ENCODE data around the gene ABCE1.
"Not testable (repeated sequence)": the region's sequence is repeated elsewhere in the genome, so short reads cannot be mapped to it uniquely, and the experiment has no call there.

ABCE1 gene

DNA sequence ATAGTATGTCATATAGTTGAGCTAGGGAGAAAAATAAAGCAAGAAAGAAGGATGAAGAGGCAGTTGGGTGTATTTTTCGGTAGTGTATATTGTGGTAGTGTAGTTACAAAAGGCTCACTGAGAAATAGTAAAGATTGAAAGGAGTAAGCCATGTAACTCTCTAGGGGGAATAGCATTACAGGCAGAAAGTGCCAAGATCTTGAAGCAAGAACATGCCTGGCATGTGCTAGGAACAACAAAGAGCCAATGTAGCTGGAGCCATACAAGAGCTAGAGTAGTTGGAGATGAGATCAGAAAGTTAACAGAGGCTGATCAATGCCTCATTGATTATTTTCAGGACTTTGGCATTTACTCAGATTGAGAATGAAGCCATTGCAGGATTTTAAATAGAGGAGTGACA lies 3.0 kb downstream of the ABCE1 start:
- in situ Hi-C loops (cut with HindIII; ENCODE audit: low sequenced_read_pairs) = no loop called here

DNA sequence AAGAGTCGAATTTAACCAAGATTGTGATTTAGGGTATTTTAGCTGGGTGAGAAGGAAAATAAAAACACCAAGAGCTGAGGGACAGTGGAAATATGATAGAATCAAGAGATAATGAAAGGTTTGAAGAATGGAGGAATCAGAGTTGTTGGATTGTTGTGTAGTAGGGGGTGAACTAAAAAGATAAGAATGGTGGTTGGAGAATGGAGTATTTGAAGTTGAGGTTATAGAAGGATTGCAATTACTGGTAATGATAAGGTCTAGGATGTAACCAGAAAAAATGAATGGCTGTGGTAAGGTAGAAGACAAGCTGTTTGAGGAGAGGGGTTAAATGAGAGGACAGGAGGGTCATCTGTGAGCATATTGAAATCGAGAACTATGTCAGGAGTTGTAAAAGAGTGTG lies 4.5 kb downstream of the ABCE1 start:
- in situ Hi-C loops (cut with HindIII; ENCODE audit: low sequenced_read_pairs) = no loop called here

DNA sequence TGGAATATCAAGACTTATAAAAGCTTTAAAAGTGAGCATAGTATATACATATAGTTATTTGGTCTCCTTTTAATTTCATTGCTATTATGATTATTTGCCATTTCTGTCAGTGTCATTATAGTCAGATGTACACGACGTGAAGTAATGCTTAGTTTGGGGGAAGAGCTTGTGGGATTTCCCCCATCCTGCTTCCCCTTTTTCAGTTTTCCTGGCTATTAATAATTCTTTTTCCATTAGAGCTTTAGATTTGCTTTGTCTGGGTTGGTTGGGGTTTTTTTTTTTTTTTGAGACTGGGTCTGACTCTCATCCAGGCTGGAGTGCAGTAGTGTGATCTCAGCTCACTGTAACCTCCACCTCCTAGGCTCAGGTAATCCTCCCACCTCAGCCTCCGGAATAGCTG lies 5.4 kb downstream of the ABCE1 start:
- in situ Hi-C loops (cut with HindIII; ENCODE audit: low sequenced_read_pairs) = no loop called here

DNA sequence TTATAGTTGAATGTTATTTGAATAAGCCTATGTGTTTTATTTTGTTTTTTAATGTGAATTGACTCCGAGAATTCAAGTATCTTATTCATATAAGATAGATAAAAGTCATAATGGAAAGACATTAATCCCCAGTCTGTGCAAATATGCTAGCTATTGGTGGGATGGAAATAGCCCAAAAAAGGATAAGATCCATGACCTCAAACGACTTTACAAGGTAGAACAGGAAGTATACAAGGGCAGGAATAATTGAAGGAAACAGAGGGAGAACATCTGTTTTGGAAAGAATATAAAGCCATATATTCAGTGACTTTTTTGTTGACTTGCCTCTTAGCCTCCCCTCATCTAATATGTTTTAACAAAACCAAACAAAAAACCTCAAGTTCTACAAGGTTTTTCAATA lies 9.0 kb downstream of the ABCE1 start:
- in situ Hi-C loops (cut with HindIII; ENCODE audit: low sequenced_read_pairs) = no loop called here

DNA sequence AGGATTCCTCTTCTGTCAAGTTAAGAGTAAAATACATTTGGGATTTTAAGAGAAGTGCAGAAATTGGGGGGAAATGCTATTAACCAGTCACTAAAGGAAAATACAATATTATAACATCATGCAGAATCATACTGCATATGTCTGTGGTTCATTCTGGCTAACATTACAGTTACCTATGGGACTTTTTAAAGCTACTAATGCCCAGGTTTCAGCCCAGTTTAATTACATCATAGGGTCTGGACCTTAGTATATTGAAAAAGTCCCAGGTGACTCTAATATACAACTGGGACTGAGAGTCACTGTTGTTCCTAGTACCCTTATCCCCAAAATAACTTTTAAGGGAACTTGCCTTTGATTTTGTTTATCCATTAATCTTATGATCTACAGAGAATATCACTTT lies 10.0 kb downstream of the ABCE1 start:
- in situ Hi-C loops (cut with HindIII; ENCODE audit: low sequenced_read_pairs) = no loop called here

DNA sequence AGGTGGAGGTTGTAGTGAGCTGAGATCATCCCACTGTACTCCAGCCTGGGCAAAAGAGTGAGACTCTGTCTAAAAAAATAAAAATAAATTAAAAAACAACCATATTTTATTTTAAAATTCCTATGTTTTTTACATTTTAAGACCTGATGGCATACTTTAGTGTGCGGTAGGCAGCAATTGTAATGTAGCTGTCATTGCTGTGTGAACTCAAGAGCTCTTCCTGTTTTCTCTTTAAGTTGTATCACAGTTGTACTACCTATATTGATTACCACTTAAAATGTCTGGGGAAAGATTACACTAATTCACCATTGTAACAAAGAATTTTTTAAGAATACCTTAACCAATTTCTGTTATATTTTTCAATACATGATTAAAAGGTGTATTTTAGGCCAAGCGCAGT lies 27.3 kb downstream of the ABCE1 start:
- in situ Hi-C loops (cut with HindIII; ENCODE audit: low sequenced_read_pairs) = no loop called here

DNA sequence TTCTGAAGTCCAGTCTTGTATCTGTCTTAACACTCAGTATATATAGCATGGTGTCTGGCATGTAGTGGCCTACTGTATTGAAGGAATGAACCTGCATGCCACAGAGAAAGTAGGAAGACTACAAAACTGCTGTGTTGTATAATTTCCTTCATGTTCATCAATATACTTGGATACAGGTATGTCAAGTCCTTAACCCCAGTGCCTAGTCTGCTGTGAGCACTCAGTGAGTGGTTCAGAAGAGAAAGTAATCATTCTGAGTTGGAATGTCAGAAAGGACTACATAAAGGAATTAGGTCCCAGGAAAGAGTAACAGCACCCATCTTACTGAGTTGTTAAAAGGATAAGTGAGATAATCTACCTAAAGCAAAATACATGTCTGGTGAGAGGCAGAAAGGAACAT lies 32.0 kb downstream of the ABCE1 start:
- in situ Hi-C loops (cut with HindIII; ENCODE audit: low sequenced_read_pairs) = no loop called here

DNA sequence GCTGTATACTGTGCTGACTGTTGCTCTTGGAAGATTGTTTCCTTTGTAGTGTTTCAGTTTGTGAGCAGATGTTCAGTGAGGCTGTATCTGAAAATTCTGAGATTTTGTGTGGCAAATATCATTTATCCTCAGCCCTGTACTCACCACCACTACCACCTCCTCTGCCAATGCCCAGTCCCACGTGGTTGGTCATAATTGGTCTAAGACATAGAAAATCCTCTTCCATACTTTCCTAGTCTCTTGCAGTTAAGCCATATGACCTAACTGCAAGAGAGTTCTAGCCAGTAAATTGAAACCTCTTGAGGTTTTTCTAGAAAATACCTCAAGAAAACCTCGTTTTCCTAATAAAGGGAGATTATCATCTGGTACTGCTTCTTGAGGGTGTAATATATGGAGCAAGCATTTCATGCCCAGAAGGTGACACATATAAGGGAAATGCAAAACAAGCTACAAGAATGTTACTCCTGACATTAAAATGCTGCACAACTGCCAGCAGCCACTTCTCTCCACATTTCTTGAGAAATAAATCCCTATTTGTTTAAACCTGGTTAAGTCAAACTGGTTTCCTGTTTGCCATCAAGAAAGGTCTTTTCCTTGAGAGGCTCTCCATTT lies 32.8 kb downstream of the ABCE1 start:
- in situ Hi-C loops (cut with HindIII; ENCODE audit: low sequenced_read_pairs) = no loop called here

DNA sequence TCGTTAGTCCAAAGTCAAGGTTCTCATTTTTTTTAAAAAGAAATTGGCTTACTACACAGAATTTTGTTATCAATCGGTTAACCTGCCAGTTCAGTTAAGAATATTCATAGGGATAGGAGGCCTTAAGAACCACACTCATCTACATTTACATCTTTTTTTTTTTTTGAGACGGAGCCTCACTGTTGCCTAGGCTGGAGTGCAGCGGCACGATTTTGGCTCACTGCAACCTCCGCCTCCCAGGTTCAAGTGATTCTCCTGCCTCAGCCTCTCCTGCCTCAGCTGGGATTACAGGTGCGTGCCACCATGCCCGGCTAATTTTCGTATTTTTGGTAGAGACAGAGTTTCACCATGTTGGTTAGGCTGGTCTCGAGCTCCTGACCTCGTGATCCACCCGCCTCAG lies 33.7 kb downstream of the ABCE1 start:
- in situ Hi-C loops (cut with HindIII; ENCODE audit: low sequenced_read_pairs) = no loop called here

DNA sequence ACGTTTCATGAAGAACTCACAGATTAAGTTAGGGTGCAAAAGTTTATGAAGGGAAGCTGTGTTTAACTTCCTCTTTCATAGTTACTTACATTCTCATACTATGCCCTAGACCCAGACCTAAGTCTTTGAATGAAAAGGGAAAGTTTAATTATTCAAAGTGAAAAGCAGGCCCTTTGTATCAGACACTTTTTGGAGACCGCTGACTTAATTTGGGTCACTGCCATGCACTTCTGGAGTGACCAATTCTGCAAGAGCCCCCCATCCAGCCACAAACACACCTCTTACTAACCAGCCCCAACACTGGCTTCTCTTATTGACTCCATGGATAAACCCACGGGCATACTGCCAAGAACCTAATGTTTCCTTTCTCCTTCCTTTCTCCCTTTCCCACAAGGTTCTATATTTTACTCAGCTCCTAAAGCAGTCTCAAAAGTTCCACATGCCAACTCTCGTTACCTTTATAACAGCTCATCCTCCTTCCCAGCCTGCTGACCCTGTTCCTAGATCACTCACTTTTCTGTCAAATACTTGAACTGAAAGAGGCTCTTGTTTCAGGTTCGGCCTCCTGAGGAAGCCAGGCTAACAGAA lies 34.5 kb downstream of the ABCE1 start:
- in situ Hi-C loops (cut with HindIII; ENCODE audit: low sequenced_read_pairs) = no loop called here

DNA sequence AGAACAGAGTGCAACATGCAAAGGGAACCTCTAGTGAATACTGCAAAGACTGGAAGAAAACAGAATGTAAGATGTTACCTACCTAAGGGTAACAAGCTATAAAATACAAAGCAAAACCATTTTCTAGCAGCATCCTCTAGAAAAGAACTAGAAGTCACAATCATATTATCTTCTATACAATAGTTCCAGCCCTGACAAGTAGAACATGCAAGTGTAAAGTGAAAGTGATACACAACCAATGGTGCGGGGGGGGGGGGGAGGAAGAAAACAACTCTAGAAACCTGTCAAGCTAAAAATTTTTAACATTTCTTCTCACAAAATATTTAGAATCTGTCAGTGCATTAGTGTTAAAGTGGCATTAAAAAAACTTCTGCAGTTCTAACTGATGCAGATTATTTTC lies 38.1 kb downstream of the ABCE1 start:
- in situ Hi-C loops (cut with HindIII; ENCODE audit: low sequenced_read_pairs) = not testable (repeated sequence)

DNA sequence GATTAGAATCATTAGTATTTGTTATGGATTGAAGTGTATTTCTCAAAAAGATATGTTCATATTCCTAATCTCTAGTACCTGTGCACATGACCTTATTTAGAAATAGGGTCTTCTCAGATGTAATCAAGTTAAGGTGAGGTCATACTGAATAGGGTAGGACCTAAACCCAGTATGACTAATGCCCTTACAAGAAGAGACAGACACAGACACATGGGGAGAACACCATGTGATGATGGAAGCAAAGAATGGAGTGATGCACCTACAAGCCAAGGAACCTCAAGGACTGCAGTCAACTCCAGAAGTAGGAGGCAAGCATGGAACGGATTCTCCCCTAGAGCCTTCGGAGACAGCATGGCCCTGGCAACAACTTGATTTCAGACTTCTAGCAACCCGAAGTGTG lies 50.9 kb downstream of the ABCE1 start:
- in situ Hi-C loops (cut with HindIII; ENCODE audit: low sequenced_read_pairs) = no loop called here

DNA sequence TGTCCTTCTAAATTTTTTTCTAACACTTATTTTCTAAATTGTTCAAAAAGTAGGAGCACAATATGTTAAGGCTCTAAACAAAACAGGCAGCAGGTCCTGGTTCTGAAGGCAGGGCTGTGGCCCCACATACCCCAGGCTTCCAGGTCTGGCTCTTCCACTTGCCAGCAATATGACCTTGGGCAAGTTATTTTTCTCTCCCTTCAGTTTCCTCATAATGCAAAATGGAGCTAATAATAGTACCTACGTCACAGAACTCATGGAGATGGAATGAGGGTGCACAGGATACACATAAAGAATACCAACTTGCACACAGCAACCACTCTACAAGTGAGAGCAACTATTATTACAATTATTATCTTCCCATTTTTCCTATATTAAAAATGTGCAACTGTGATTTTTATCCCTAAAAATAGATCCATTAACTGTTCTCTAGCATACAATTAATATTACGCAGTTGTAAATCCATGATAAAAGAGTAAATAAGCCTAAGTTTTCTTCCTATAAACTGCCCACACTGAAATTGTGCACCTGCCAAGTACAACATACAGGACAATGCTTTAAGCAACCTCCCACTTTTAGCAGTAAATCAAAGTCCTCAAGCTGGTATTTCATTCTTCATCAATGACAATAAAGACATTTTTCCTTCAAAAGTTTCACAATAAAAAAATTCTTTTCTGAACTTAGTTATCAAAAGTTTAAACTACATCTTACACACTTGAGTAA lies 55.2 kb downstream of the ABCE1 start:
- in situ Hi-C loops (cut with HindIII; ENCODE audit: low sequenced_read_pairs) = no loop called here

DNA sequence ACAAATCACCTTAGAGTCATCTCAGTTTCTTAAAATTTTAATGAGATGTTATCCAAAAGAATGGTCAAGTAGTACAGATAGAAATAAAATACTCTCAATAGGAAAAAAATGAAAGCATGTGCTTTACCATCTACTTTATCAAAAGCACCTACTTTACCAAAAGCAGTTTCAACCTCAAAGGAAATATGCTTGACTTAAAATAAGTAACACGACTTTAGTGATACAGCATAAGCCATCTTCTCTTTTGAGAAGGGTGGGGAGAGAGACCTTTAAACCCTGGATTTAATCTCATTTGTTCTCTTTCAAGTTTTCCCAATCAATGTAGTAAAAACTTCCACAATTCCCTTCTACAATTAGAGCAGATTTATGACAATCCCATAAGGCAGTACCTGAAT lies 55.8 kb downstream of the ABCE1 start:
- in situ Hi-C loops (cut with HindIII; ENCODE audit: low sequenced_read_pairs) = no loop called here

DNA sequence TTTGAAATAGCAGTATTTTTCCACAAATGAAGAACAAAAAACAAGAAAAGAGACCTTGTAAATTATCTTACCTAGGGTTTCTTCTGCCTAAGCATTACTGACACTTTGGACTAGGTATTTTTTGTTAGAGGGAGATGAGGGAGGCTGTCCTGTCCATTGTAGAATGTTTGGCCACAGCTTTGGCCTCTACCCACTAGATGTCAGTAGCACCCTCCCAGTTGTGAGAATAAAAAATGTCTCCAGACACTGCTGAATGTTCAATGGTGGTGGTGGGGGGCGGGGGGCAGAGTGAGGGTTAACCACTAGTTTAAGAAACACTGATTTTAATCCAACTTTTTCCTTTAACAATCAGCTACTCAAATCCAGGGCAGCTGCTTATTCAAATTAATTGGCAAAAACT lies 56.5 kb downstream of the ABCE1 start:
- in situ Hi-C loops (cut with HindIII; ENCODE audit: low sequenced_read_pairs) = no loop called here

DNA sequence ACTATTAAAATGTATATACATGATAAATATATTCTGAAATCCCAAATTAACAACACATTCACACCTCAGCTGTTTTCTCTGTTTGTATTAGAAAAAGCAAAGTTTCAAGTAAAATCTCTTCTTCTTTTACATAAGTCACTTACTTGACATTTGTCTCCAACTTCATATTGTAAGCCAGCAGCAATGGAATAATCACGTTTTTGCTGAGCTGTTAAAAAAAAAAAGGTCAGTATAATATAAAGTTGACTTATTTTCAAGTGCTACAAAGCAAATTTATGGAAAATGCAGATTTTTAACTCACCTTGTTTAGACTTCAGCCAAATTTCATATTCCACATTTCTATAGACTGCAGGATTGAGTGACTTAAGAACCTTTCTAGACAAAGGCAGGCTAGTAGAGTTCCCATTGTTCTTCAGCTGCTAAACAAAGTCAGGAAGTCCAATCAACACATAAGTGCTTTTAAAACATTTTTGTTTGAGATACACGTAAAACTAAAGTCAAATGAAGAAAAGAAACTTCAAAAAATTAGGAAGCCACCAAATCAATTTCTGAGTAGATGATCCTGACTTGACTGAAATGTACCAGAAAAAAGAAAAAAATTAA lies 57.3 kb downstream of the ABCE1 start:
- in situ Hi-C loops (cut with HindIII; ENCODE audit: low sequenced_read_pairs) = no loop called here

DNA sequence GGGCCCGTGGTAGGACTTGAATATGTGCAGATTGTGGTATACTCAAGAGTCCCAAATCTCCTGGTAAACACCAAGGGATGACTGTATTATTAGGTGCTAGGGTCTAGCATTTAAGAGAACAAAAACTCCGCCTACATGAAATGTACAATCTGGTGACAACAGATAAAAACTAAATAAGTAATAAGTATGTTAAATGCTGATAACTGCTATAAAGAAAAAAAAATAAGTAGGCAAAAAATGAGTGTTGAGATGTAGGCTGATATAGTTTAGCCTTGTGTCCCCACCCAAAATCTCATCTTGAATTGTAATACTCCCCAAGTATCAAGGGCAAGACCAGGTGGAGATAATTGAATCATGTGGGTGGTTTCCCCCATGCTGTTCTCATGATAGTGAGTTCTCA lies 58.9 kb downstream of the ABCE1 start:
- in situ Hi-C loops (cut with HindIII; ENCODE audit: low sequenced_read_pairs) = no loop called here

DNA sequence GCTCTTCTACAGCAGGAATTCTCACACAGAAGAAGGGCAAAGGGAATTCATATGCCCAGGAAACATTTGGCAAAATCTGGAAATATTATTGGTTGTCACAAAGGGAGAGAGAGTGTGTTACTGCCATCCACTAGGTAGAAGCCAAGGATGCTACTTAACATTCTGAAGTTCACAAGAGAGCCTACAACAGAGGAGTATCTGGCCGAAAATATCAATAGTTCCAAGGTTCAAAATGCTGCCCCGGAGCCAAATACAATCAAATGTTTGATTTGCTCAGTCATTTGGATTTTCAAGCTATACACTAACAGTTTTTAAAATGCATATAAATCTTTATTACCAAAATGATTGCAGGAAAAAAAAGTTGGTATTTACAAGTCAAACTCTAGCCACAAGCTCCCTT lies 63.4 kb downstream of the ABCE1 start:
- in situ Hi-C loops (cut with HindIII; ENCODE audit: low sequenced_read_pairs) = no loop called here

DNA sequence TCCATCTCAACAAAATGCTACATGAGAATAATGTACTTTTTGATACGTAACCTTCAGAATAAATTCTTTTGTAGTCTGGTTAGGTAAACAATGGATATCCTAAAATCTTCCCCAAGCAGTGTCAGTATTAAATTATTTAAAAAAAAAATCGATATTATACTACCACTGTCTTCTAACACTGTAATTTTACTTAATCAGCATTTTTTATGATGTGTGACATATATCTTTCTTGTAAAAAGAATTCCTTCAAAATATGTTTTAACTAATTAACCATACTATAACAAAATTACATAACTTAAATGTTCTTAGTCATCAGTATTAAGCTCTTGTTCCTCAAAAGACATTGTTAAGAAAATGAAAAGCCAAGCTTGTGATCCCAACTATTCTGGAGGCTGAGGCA lies 69.8 kb downstream of the ABCE1 start:
- in situ Hi-C loops (cut with HindIII; ENCODE audit: low sequenced_read_pairs) = no loop called here

DNA sequence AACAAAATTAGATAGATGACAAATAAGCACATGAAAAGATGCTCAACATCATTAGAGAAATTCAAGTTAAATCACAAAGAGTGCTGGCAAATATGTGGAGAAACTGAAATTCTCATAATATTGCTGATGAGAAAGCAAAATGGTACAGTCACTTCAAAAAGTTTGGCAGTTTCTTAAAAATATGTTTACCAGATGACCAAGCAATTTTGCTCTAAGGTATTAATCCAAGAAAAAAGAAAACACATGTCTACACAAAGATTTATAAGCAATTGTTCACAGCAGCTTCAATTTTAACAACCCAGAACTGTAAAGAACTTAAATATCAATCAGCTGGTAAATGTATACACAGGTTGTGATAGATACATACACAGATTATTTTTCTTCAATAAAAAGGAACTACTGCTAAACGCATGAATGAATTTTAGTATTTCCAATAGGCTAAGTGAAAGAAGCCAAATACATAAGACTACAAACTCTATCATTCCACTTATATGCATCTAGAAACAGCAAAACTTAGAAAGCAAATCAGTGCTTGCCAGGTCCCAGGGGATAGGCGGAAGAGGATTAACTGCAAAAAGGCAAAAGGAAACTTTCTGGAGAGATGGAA lies 70.6 kb downstream of the ABCE1 start:
- in situ Hi-C loops (cut with HindIII; ENCODE audit: low sequenced_read_pairs) = no loop called here

DNA sequence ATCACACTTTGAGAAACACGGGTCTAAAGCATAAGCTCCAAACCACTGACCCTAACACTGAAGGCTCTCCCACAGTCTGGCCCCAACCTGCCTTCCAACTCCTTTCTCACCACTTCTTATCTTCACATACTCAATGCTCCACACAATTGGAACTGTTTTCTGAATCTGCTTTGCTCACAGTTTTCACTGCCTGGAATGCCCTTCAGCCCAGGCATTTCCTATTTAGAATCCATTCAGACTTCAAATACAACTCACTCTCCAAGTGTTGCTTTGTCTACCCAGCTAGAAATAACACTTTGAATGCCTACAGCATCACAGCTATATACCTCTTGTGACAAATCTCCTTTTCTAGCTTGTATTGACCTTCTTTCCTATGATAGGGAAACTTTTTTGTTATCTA lies 72.1 kb downstream of the ABCE1 start:
- in situ Hi-C loops (cut with HindIII; ENCODE audit: low sequenced_read_pairs) = no loop called here

DNA sequence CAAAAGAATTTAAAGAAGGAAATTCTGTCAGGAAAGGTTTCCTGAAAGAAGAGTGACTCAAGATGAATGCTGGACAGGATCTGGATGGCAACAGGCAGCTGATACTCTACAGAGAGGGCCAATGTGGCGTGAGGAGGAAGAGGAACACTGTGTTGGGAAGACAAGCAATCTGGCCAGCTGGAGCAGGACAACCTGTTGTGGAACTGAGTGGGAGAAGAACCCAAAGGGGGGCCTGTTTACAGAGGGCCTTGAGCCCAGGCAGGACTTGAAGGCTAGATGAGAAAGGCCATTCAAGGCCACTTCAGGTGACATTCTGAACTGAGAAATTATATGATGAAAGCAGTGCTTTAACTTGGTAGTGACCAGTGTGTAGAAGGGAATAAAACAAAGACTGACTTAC lies 73.8 kb downstream of the ABCE1 start:
- in situ Hi-C loops (cut with HindIII; ENCODE audit: low sequenced_read_pairs) = no loop called here
